Activated CD8-positive, alpha-beta memory T cell treated with anti-CD3 and anti-CD28 coated beads, Interleukin-2, amount 50 U/mL, for 1 hour (primary cell): ENCODE results near the gene ATOSA.

Source experiments
- DNase-seq: peaks from one replicate; pipeline ENCODE4 v3.0.0-alpha.2; 2020; ENCODE audit errors: extremely low read depth

Gene ATOSA, protein sequence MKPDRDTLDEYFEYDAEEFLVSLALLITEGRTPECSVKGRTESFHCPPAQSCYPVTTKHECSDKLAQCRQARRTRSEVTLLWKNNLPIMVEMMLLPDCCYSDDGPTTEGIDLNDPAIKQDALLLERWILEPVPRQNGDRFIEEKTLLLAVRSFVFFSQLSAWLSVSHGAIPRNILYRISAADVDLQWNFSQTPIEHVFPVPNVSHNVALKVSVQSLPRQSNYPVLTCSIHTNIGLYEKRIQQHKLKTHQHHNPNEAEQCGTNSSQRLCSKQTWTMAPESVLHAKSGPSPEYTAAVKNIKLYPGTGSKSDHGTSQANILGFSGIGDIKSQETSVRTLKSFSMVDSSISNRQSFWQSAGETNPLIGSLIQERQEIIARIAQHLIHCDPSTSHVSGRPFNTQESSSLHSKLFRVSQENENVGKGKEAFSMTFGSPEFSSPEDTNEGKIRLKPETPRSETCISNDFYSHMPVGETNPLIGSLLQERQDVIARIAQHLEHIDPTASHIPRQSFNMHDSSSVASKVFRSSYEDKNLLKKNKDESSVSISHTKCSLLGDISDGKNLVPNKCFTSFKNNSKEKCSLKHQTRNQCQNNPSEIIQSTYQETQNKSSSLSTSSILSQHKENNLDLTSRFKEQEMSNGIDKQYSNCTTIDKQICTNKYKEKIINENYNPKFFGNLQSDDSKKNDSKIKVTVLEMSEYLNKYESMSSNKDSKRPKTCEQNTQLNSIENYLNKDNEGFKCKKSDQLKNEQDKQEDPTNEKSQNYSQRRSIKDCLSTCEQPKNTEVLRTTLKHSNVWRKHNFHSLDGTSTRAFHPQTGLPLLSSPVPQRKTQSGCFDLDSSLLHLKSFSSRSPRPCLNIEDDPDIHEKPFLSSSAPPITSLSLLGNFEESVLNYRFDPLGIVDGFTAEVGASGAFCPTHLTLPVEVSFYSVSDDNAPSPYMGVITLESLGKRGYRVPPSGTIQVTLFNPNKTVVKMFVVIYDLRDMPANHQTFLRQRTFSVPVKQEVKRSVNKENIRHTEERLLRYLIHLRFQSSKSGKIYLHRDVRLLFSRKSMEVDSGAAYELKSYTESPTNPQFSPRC

DNA sequence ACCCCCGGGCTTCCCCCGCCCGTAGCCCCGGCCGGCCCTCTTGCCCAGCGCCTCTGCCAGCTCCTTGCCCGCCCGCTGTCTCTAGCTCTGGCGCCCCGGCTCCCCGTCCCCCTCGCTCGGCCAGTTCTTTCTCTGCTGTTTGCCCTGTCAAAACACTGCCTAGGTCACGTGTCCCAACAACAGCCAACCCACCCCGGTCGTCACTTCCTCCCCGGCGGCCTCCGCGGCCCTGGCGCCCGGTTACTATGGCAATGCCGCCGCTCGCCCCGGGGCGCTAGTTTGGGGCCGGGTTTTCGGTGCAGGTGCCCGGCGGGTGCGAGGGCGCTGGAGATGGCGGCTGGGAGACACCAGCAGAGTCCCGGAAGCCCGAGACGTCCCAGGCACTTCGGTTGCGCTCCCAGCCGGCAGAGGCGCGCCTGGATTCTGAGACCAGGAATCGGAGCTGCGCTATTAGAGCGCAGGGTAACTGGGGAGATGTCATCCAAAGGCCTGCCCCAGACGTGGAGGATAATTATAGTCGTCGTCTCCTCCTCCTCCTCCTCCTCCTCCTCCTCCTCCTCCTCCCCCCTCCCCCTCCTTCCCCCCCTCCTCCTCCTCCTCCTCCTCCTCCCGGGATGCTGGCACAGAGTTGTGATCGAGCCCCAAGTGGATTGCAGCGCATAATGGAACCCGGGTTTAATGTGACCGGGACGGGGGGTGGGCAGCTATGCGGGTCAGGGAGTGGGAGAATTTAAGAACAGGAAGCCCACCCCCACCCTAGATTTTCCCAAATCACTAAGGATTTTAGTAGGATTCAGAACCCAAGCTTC, at the start of gene ATOSA:
ATOSA (minus strand) TSS at position 157 of the 809 bp plus-strand sequence. CDS start 1,367 bp downstream, outside the sequence.
- DNase-seq: peak; percentile 69

DNA sequence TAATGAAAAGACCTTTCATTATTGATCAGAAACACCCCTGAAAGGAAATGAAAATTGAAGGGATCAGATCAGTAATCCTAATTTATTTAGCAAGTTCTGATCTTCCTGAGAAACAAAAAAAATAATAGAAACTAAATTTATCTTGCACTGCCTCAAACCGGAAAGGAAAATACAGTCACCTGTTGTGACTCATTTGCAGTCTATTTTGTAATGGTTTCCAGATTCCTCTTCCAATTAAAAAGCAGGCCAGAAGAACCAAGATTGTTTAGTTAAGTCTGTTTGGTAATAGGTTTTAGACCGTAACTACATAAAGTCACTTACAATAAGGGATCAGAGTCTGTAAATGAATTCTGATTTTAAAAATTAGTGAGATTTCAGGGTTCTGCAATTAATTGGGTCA, 49.7 kb upstream of the ATOSA start:
- DNase-seq: no peak

DNA sequence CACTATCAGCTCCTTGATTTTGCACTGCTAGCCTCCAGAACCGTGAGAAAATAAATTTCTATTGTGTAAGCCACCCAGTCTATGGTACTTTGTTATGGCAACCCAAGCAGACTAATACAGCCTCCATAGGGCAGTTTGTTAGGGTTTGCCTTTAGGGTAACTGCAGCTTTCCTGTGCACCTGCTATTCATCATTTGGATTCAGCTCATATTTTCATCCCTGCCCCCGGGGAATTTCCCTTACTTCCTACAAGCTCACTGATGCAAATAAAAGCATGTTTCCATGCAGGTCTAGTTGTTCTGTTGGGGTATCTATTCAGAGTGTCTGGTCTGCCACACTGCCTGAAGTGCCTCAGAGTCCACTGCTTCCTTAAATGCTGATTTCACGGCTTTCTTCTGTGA, 48.6 kb upstream of the ATOSA start:
- DNase-seq: no peak

DNA sequence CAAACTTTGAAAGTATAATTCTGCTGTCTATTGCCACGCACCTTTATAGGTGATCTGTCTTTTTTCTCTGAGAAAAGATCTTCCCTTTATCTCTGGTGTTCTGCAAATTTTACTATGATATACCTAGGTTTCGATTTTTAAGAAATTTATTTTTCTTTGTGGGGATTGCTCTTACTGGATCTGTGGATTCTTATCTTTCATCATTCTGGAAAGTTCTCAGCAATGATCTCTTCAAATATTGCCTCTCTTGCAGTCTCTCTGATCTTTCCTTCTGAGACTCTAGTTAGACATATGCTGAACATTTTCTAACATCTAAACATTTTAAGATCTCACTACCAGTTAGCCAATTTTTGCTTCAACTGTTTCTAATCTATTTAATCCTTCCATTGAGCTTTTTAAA, 47.0 kb upstream of the ATOSA start:
- DNase-seq: no peak

DNA sequence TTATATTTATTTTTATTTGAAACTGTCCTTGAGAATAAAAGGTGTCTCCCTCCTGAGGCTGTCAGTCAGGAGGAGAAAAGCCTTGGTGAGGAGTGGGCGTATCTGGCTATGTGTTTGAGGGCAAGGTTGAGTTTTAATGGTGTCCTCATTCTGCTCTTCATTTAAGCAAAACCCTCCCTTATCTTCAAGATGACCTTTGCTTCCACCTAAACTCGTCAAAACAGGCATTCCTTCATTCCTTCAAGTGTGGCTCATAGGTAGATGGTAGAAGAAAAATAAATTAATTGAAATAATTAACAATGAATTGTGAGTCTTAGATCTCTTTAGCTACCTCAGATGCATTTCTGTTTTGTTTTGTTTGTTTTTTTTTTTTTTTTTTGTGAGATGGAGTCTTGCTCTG, 39.4 kb upstream of the ATOSA start:
- no peak for DNase-seq

DNA sequence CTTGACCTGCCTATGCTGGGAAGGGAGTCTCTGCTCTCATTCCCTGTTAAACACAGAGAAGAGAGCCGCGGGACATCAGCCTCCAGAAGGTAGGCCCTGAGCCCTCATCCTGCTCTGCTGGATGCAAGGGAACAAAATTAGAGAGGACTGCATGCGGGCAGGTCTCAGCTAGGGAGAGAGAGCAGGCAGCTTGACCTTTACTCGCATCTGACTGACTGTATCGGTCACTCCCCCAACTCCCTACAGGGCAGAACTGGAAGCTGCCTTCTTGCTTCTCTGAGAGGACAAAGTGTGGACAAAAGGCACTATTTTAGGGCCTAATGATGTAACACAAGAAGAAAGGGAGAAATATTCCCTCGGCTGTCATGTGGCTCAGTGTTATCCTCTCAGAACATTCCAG, 38.7 kb upstream of the ATOSA start:
- DNase-seq: no peak

DNA sequence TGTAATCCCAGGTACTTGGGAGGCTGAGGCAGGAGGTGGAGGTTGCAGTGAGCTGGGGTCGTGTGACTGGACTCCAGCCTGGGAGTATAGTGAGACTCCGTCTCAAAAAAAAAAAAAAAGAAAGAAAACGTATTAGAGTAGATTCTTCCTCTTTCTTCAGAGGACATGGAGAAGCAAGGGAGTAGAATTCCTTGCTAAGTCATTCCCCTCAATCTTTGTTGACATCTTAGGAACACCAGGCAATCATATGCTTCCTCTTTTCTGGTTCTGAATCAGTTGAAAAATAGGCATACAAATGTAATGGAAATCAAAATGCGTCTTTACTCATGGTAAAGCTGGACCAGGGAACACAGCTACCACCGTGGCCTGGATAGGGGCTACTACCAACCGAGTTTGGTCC, 38.3 kb upstream of the ATOSA start:
- no peak for DNase-seq

DNA sequence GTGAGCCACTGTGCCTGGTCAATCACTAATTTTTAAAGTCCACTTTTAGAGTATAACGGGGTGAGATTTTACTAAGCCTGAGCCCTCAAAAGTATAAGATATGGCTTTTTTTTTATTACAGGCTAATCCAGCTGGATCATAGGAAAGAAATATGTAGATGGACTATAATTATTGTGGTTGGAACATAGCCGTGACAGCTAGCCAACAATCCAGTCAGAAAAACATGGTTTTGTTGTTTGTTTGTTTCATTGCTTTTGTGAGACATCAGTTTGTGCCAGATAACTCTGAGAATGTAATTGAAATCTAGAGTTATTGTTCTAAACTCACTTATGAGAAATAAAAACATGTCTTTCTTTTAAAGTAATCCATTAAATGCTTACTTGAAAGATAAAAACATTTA, 37.3 kb upstream of the ATOSA start:
- no peak for DNase-seq

DNA sequence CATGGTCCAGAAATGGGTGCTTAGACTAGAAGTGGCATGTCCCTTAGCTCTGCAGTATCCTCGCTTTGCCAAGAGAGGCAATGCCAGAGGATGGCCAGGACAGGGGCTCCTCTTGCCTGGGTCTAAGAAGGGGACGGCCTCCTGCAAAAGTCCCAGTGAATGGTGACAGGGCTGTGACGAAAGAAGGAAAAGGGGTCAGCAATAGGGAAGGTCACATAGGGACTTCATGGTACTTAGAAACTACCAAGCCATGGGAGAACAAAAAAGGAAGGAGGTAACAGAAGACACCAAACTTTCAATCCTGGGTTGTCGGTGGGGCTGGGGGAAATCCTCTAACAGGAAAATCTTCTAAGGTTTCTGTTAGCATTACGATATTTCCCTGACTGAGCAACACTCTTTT, 36.2 kb upstream of the ATOSA start:
- no peak for DNase-seq

DNA sequence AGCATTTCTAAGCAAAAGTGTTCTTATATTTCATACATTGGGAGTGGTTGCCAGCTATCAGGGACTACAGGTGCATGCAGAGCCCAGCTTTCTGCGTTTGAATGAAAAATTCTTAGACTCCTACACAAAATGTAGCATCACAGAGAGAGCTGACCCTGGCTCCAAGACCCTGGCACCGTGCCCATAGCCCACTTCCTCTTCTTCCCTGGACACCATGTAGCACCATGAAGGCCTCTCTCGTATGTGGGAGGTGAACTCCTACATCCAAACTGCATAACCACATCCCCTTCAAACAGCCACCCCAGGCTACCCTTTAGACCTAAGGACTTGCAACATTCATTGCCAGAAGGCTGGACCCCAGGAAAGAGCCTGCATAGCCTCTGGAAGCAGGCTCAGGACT, 35.8 kb upstream of the ATOSA start:
- no peak for DNase-seq

DNA sequence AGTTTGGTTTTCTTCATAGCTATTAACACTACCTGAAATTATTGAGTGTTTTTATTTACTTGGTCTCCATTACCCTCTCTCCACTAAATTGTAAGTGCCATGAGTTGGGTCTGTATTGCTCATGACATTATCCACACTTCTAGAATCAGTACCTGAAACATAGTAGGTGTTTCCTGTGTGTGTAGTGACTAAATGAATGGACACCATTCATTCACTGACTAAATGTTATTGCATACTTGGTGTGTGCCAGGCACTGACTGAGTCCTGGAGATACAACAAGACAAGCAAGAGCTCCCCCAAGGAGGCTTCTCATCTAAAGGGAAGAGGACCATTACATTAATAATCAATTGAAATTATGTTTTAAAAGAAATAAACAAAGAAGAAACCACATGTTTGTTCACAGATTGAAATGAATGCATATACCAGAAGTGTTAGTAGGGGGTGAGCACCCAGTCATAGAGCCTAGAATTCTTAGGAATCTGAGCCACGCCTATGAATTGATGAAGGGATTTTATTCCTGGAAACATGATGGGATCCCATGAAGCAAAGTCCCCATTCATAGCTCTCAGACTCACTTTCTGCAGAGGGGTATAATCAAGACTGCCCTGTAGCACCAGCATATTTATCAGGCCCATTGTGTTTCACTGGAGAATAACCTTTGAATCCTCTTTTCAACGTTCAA, 31.7 kb upstream of the ATOSA start:
- DNase-seq: no peak

DNA sequence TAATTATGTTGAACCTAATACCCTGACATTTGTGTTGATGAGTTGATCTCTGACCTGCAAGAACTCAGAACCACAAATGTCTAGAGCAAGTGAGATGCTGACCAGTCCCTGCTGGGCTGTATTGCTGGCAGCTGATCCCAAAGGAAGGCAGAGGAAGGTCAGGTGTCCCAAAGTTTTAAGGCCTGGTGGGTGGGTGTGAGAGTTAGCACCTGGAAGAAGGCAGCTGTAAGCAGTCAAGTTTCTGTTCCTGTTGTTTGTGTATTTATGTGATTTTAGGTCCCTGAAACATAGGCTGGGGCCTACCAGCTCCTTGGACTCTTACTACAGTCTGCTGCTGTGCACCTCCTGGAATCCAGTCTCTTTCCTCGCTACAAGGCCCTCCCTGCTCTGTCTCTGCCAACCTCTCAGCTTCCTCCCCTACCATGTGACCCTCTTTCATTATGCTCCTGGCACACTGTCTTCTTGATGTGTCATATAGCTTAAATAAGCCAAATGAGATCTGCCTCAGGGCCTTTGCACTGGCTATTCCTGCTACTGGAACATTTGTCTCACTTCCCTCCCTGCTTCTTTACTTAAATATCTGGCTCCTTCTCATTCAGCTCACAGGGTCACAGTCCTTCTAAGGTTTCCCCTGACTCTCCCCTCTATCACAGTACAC, 31.0 kb upstream of the ATOSA start:
- DNase-seq: no peak

DNA sequence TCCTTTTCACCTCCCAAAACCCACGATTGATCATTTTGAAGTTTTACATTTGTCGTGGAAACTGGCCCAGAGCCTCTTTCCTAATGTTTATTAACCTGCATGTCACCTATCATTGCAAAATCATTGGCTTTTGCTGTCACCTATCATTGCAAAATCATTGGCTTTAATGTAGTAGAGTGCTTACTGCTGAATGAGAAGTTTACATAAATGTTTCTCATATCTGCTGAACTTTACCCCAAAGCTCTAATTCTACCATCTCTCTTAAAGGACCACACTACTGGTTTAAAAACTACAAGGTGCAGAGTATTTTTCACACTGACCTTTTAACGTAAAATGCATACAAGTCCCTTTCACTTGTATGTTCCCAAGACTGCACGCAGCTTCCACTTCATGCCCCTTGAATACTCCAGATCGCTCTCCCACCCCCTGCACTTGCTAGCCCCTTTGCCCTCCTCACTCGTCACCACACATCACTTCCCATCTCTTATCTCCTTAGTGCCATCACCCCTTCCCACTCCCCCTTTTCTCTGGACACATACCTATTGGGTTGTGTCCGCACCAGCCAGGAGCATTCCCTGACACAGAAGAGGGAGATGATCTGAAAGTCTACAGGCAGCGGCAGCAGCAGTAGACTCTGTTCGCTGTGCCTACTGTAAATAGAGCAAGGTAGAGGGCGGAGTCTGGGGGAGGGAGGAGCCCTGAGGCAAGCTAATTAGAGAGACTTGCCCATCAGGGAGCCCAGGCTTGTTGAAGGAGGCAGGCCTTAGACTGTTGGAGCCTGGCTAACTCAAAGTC, 30.2 kb upstream of the ATOSA start:
- no peak for DNase-seq

DNA sequence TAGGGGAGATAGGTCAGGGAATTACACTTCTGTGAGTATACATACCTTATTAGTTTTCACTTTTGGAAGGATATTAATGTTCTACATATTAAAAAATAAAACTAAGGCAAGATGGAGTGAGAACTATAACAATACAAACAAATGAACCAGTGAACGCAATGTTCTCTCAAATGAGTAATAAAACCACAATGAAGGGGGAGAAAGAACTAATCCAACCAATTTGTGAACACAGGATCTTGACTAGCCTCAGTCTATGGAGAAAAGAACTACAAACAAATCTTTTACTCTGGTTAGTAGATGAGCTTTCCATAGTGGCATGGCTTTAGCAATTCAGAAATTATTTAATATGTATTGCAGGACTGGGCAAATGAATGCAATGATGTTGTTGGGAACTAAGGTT, 26.9 kb upstream of the ATOSA start:
- DNase-seq: no peak

DNA sequence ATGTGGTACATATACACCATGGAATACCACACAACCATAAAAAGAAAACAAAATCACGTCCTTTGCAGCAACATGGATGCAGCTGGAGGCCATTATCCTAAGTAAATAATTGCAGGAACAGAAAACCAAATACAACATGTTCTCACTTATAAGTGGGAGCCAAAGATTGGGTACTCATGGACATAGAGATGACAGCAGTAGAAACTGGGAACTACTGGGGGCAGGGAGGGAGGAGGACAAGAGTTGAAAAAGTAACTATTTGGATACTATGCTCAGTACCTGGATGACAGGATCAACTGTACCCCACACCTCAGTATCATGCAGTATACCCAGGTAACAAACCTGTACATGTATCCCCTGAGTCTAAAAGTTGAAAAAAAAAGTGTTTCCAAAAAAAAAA, 23.2 kb upstream of the ATOSA start:
- DNase-seq: no peak

DNA sequence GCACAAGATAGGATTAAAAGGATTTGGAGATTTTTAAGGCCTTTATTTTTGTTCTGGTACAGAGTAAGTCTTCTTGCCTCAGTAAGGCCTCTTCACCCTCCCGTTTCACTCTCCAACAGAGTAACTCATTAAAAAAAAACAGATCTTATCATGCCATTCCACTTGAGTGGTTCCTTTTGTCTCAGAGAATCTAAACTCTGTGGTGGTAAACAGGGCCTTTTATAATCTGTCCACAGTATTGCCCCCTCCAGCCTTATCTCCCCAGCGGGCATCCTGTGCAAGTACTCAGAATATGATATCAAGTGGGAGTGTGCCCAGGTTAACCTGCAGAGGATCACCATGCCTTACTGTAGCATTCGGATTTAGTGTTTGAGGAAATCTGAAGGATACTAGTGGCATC, 20.3 kb upstream of the ATOSA start:
- DNase-seq: no peak

DNA sequence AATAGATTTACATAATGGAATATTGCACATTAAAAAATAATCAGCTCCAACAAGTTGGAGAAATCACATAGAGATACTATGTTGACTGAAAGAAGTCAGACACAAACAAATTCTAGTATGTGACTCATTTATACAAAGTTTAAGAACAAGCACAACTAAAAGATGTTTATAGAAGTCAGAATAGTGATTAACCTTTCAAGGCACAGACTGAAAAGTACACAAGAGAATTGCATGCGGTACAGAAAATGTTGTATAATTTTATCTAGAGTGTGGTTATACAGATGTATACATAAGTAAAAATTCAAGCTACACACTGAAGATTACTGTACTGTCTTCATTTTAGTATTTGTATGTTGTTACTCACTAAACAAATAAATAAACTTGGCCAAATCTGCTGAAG, 19.3 kb upstream of the ATOSA start:
- no peak for DNase-seq

DNA sequence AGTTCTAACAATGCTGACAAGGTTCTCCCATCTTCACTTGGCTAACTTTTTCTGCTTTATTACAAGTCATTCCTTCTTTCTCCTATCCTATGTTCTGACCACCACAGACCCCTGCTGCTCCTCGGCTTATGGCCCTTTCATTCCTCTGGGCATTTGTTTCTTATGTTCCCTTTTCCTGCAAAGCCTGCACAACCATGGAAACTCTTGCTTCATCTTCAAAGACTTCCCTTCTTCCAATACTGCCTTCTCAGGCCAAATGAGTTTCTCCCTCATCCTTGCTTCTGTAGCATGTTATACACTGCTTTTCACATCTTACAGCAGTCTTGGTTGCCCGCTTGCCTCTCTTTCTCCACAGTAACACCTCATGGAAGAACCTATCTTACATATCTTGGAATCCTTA, 17.9 kb upstream of the ATOSA start:
- no peak for DNase-seq

DNA sequence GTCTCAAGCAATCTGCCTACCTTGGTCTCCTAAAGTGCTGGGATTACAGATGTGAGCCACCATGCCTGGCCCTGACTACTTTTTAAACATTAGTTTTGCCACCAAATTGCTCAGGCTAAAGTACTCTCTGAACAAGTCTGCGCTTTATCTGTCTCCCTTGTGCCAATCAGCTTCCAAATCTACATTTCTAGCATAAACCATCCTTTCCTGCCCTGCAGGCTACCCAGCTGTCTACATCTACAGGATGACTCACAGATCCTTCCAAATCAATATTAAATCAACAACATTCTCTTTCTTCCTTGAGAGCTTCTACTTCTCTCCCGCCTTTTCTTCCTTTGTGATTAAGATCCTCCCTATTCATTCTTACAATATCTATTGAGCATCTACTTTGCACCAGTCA, 16.0 kb upstream of the ATOSA start:
- no peak for DNase-seq

DNA sequence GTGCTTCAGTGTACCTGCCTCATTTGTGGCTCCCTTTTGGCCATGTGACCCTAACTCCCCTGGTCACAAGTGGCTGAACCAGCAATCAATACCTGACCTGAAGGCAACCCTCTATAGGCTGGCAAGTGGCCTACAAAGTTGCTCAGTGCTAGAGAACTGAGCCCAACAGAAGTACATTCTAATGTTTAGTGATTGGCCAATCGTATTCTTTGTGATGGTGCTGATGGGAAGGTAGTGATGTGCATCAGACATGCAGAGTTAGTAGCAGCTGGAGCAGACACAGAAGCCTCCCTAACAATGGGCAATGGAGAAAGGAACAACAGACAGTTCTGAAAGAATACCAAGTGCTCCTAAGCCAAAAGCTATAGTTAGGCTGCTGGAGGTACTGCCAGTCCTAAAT, 10.4 kb upstream of the ATOSA start:
- no peak for DNase-seq
